CD4-positive, alpha-beta T cell (primary cell): Measurements from ENCODE around the gene DTNB. TPM values are rescaled to one million over a fixed set of nuclear protein-coding genes. Genes with fewer than 3 reads are reported as not detected.

ENCODE experiments used
- ATAC-seq: fragments of 200-7000 bp; cut with Tn5 transposase; one replicate; pipeline ENCODE4 v1.10.0; 2022; ENCODE audit warnings: mild to moderate bottlenecking; ENCODE audit not compliant: poor library complexity
- CTCF ChIA-PET: fragments of 350-600 bp; sonication (Branson Sonifier 250); formaldehyde crosslinking; loops from one replicate; lab custom pipeline; 2021; ENCODE audit warnings: antibody characterized with exemption, inconsistent platforms; lab: Charles Lee
- POLR2A ChIA-PET: fragments of 350-600 bp; sonication (Branson Sonifier 250); formaldehyde crosslinking; loops from one replicate; lab custom pipeline; 2021; ENCODE audit warnings: antibody characterized with exemption, inconsistent platforms; lab: Charles Lee
- DNase-seq, 14 experiments: peaks; one replicate each; pipeline ENCODE4 v3.0.0-alpha.2; 2013 to 2020; ENCODE audit warnings: mixed read lengths in 2 of 14
- H3K27ac ChIP-seq, 2 donors: one replicate each; pipeline versions ENCODE4 v1.5.1 to v1.7.0; 2013; ENCODE audit warnings: low read length in 2 of 2, low read depth in 1 of 2, mild to moderate bottlenecking in 1 of 2
- H3K27me3 ChIP-seq, 2 experiments: 1 replicate in 1 of 2; 2 replicates in 1 of 2; pipeline versions ENCODE4 v1.6.1 to v1.7.0; 2013; ENCODE audit warnings: low read length in 2 of 2, control low read depth in 1 of 2, mild to moderate bottlenecking in 1 of 2, moderate library complexity in 1 of 2; ENCODE audit not compliant: insufficient read depth in 2 of 2, control insufficient read depth in 1 of 2
- H3K36me3 ChIP-seq: one replicate; pipeline ENCODE4 v1.6.1; 2013; ENCODE audit warnings: low read length, control low read depth; ENCODE audit not compliant: insufficient read depth
- H3K4me1 ChIP-seq: one replicate; pipeline ENCODE4 v1.6.1; 2013; ENCODE audit warnings: low read length, control low read depth; ENCODE audit not compliant: insufficient read depth
- H3K4me3 ChIP-seq: one replicate; pipeline ENCODE4 v1.5.1; 2013; ENCODE audit warnings: mild to moderate bottlenecking, low read length, moderate library complexity
- H3K9me3 ChIP-seq, 2 experiments: 1 replicate in 1 of 2; 2 replicates in 1 of 2; pipeline versions ENCODE4 v1.6.1 to v1.7.0; 2013; ENCODE audit warnings: low read length in 2 of 2, mild to moderate bottlenecking in 2 of 2, control low read depth in 1 of 2, moderate library complexity in 1 of 2; ENCODE audit not compliant: control insufficient read depth in 1 of 2, insufficient read depth in 1 of 2
- H3K27ac Mint-ChIP-seq: one replicate; pipeline ENCODE4 v1.8.0; 2020; ENCODE audit warnings: mixed read lengths
- H3K27me3 Mint-ChIP-seq: one replicate; pipeline ENCODE4 v1.8.0; 2021; ENCODE audit warnings: mixed read lengths
- H3K36me3 Mint-ChIP-seq: one replicate; pipeline ENCODE4 v1.8.0; 2021; ENCODE audit warnings: low read depth, mixed read lengths
- H3K4me1 Mint-ChIP-seq: one replicate; pipeline ENCODE4 v1.8.0; 2021; ENCODE audit warnings: low read depth, mixed read lengths
- H3K4me3 Mint-ChIP-seq: one replicate; pipeline ENCODE4 v1.8.0; 2020; ENCODE audit warnings: mild to moderate bottlenecking, mixed read lengths
- H3K9me3 Mint-ChIP-seq: one replicate; pipeline ENCODE4 v1.8.0; 2020; ENCODE audit warnings: mixed read lengths
- CTCF ChIP-seq: fragments of 200-600 bp; IDR thresholded peaks from one replicate; pipeline ENCODE4 v1.8.0; 2022; ENCODE audit warnings: antibody characterized with exemption, mild to moderate bottlenecking
- intact Hi-C, 2 experiments: fragments of 100-400 bp; cut with DNase I in 1 of 2; cut with micrococcal nuclease in 1 of 2; formaldehyde crosslinking; loops; one replicate each; pipeline versions ENCODE4 v1.15.1 to v1.9.0; 2023 to 2025; cut with DNase I, micrococcal nuclease
- total RNA-seq, 174 experiments: library from RNA in 2 of 174; stranded (reverse) in 2 of 174; gene quantifications; one replicate each; pipeline ENCODE4 v1.2.3 and lab custom pipeline; 2021 to 2026

Gene DTNB
- total RNA-seq, 2 experiments from 2014 or later, result 30.1 to 33.6 TPM

- H3K27me3 ChIP-seq, result no peaks in the 10 kb centered on the region
- H3K4me1 Mint-ChIP-seq, result peaks cover 96% of the 10 kb centered on the region
- ATAC-seq (no peak), DNase-seq (no peak)
- no peak overlapping the region for H3K4me3 ChIP-seq
- peaks cover 2% of the 10 kb centered on the region for H3K36me3 ChIP-seq
- intact Hi-C loops, result loop anchor here in 1 of 2 experiments (10.0 kb wide), 1 partner anchor 60 kb away; no protein-coding TSS in a partner anchor
- TF ChIP-seq CTCF, result no peak
- peak overlapping the region; percentile 35 for H3K4me3 Mint-ChIP-seq
- no peaks in the 10 kb centered on the region for H3K9me3 Mint-ChIP-seq
- no peaks in the 10 kb centered on the region for H3K27me3 Mint-ChIP-seq
- POLR2A ChIA-PET, result interaction anchor here (1.0 to 5.9 kb wide), 7 partner anchors 11 to 82 kb away, joined by 3 to 37 read pairs (median 10); no protein-coding TSS in a partner anchor
- no peaks in the 10 kb centered on the region for H3K9me3 ChIP-seq
- CTCF ChIA-PET, result interaction anchor here (1.4 kb wide), 1 partner anchor 25 kb away, joined by 3 read pairs; no protein-coding TSS in a partner anchor
- peaks cover 89% of the 10 kb centered on the region for H3K4me1 ChIP-seq
- peaks cover 12% of the 10 kb centered on the region for H3K36me3 Mint-ChIP-seq
- peak overlapping the region in 1 of 2 donors; percentile 9 for H3K27ac ChIP-seq
- peak overlapping the region; percentile 88 for H3K27ac Mint-ChIP-seq
Measured at GRCh38 chr2:25334482-25334881, 338.9 kb downstream of the DTNB start.

GRCh38 chr2:25333981-25334380, 339.4 kb downstream of the DTNB start:
- Histone ChIP-seq H3K27me3 (no peaks in the 10 kb centered on the region), H3K4me3 (no peak overlapping the region), H3K27ac (peak overlapping the region in 1 of 2 donors; percentile 9), H3K4me1 (peaks cover 85% of the 10 kb centered on the region), H3K9me3 (no peaks in the 10 kb centered on the region), H3K36me3 (peaks cover 4% of the 10 kb centered on the region)
- H3K27ac Mint-ChIP-seq, result peak overlapping the region; percentile 88
- peak overlapping the region; percentile 35 for H3K4me3 Mint-ChIP-seq
- ChIA-PET CTCF (interaction anchor here (1.4 kb wide), 1 partner anchor 24 kb away, joined by 3 read pairs; no protein-coding TSS in a partner anchor), POLR2A (interaction anchor here (1.0 to 5.9 kb wide), 7 partner anchors 10 to 82 kb away, joined by 3 to 37 read pairs (median 10); no protein-coding TSS in a partner anchor)
- intact Hi-C loops, result loop anchor here in 1 of 2 experiments (10.0 kb wide), 1 partner anchor 59 kb away; no protein-coding TSS in a partner anchor
- H3K4me1 Mint-ChIP-seq, result peaks cover 91% of the 10 kb centered on the region
- peaks cover 13% of the 10 kb centered on the region for H3K36me3 Mint-ChIP-seq
- no peak for TF ChIP-seq CTCF
- H3K27me3 Mint-ChIP-seq, result no peaks in the 10 kb centered on the region
- DNase-seq (peak in 4 of 14 experiments; percentile 37 to 70 (median 46)), ATAC-seq (peak; percentile 68)
- H3K9me3 Mint-ChIP-seq, result no peaks in the 10 kb centered on the region

- Histone ChIP-seq H3K9me3 (peaks cover 0 to 10% of the 10 kb centered on the region in 2 experiments), H3K36me3 (peaks cover 5% of the 10 kb centered on the region), H3K4me1 (peaks cover 74% of the 10 kb centered on the region), H3K27me3 (no peaks in the 10 kb centered on the region), H3K4me3 (no peak overlapping the region), H3K27ac (no peak overlapping the region)
- ChIA-PET CTCF (no interaction called here), POLR2A (interaction anchor here (1.0 to 5.9 kb wide), 3 partner anchors 9 to 56 kb away, joined by 3 to 37 read pairs (median 10); no protein-coding TSS in a partner anchor)
- no peak overlapping the region for H3K4me3 Mint-ChIP-seq
- intact Hi-C loops, result loop anchor here in 1 of 2 experiments (10.0 kb wide), 1 partner anchor 58 kb away; no protein-coding TSS in a partner anchor
- ATAC-seq (no peak), DNase-seq (no peak)
- no peaks in the 10 kb centered on the region for H3K9me3 Mint-ChIP-seq
- peaks cover 21% of the 10 kb centered on the region for H3K36me3 Mint-ChIP-seq
- peaks cover 77% of the 10 kb centered on the region for H3K4me1 Mint-ChIP-seq
- H3K27me3 Mint-ChIP-seq, result no peaks in the 10 kb centered on the region
- no peak for TF ChIP-seq CTCF
- H3K27ac Mint-ChIP-seq, result peak overlapping the region; percentile 46
Measured at GRCh38 chr2:25332571-25332970, 340.8 kb downstream of the DTNB start.
